ENCODE results near the gene TAF12.

The TAF12 gene

DNA sequence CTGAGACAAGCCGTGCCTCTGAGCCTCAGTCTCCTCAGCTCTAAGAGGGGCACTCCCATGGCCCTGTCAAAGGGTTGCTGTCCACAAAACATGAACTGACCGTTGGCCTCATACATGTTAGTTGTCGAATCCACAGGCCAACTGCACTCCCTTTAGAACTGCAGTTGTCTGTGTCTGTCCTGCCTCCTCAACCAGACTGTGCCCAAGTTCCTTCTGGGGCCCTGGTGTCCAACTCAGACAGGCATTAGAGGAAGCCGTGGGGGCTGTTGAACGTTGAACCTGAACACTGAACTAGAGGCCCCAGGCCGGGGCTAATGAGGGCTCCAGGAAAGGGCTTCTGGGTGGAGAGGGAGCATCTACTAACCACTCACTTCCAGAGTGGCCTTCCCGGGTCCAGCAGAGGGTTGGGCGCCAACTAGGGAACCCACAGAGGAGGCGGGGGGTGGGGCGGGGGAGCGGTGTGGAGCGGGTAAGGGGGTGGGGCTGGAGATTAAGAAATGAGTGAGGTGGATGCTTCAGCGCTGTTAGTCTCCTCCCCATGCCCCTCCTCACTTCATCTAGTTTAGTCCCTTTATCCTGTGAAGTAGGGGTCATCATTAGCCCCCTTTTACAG, 51.1 kb downstream of the TAF12 start, which contains the start of gene RAB42:
Gene RAB42 (plus strand): TSS at position 558 of the 613 bp plus-strand sequence. CDS start 247 bp downstream, outside the sequence.
- TF ChIP-seq, protein P1, sequence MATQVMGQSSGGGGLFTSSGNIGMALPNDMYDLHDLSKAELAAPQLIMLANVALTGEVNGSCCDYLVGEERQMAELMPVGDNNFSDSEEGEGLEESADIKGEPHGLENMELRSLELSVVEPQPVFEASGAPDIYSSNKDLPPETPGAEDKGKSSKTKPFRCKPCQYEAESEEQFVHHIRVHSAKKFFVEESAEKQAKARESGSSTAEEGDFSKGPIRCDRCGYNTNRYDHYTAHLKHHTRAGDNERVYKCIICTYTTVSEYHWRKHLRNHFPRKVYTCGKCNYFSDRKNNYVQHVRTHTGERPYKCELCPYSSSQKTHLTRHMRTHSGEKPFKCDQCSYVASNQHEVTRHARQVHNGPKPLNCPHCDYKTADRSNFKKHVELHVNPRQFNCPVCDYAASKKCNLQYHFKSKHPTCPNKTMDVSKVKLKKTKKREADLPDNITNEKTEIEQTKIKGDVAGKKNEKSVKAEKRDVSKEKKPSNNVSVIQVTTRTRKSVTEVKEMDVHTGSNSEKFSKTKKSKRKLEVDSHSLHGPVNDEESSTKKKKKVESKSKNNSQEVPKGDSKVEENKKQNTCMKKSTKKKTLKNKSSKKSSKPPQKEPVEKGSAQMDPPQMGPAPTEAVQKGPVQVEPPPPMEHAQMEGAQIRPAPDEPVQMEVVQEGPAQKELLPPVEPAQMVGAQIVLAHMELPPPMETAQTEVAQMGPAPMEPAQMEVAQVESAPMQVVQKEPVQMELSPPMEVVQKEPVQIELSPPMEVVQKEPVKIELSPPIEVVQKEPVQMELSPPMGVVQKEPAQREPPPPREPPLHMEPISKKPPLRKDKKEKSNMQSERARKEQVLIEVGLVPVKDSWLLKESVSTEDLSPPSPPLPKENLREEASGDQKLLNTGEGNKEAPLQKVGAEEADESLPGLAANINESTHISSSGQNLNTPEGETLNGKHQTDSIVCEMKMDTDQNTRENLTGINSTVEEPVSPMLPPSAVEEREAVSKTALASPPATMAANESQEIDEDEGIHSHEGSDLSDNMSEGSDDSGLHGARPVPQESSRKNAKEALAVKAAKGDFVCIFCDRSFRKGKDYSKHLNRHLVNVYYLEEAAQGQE (IDR thresholded peaks at IDR 0.05; ENCODE audit: insufficient read depth in 1 of 2, low read depth in 2 of 2, low read length in 2 of 2), result no peak
- TF ChIP-seq POLR2AphosphoS5 (IDR thresholded peaks at IDR 0.05; ENCODE audit: low read depth, low read length), result no peak
- TF ChIP-seq FOXP2 (optimal IDR thresholded peaks at IDR 0.05; ENCODE audit: borderline replicate concordance, extremely low read depth, extremely low read length, insufficient read depth), result no peak
- TF ChIP-seq SIN3A (IDR thresholded peaks at IDR 0.05; ENCODE audit: borderline replicate concordance, insufficient read depth, low read length), result no peak
- no peak for TF ChIP-seq TAF1 (IDR thresholded peaks at IDR 0.05; ENCODE audit: borderline replicate concordance, insufficient read depth, low read length)

DNA sequence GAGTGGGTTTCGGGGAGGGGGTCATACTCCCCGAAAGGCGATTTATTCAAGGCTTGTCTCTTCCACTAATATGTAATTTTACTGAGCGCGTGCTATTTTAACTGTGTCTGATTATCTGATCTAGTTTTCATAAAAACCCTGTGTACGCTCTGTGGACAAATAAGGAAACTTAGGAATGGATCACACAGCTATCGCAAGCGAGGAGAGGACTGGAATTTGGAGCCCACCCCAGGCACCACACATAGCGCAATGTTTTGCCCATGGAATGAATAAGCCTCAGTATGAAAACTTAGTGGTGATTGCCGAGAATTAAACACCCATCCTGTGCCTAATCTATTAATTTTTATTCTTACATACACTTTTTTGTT, 60.6 kb downstream of the TAF12 start:
- no peak for TF ChIP-seq TAF1 (IDR thresholded peaks at IDR 0.05; ENCODE audit: borderline replicate concordance, insufficient read depth, low read length)
- TF ChIP-seq, protein P1 (IDR thresholded peaks at IDR 0.05; ENCODE audit: insufficient read depth in 1 of 2, low read depth in 2 of 2, low read length in 2 of 2), result no peak
- TF ChIP-seq FOXP2 (optimal IDR thresholded peaks at IDR 0.05; ENCODE audit: borderline replicate concordance, extremely low read depth, extremely low read length, insufficient read depth), result no peak
- no peak for TF ChIP-seq POLR2AphosphoS5 (IDR thresholded peaks at IDR 0.05; ENCODE audit: low read depth, low read length)
- no peak for TF ChIP-seq SIN3A (IDR thresholded peaks at IDR 0.05; ENCODE audit: borderline replicate concordance, insufficient read depth, low read length)

DNA sequence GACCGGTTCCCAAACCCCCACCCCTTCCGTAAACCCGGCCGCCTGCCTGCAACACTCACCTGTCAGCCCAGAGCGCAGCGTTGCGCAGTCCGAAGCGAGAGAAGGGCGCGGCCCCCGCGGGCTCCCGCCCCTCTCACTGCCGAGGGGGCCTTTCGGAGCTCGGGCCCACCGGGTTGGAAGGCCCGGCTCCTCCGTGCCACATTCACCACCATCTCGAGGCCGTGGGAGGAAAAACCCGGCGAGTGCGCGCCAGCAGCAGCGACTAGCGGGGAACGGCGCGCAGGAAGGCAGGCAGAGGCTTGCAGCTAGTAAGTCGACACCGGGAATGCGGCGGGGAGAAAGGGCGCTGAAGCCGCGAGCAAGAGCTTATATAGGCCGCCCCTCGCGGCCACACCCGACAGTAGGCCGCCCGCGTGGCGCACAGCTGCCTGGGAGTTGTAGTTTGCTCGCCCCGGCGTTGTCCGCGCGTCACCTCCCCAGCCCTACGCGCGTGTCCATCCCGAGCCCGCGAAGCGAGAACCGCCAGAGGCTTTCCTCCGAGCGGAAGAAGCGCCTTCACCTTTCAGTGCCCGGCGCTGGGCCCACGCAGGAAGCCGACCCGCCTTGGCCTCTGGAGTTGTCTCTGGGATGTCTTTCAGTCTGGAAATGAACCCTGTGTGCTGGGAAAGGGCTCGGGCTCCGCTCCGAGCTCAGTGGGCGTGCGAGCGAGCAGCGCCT, 61.2 kb downstream of the TAF12 start:
- TF ChIP-seq FOXP2 (optimal IDR thresholded peaks at IDR 0.05; ENCODE audit: borderline replicate concordance, extremely low read depth, extremely low read length, insufficient read depth) (peak; percentile 75), TAF1 (IDR thresholded peaks at IDR 0.05; ENCODE audit: borderline replicate concordance, insufficient read depth, low read length) (peak; percentile 99), SIN3A (IDR thresholded peaks at IDR 0.05; ENCODE audit: borderline replicate concordance, insufficient read depth, low read length) (no peak), POLR2AphosphoS5 (IDR thresholded peaks at IDR 0.05; ENCODE audit: low read depth, low read length) (peak; percentile 100)
- TF ChIP-seq, protein P1 (IDR thresholded peaks at IDR 0.05; ENCODE audit: insufficient read depth in 1 of 2, low read depth in 2 of 2, low read length in 2 of 2), result peak; percentile 33 to 70; a peak in 1 of 4 replicates

DNA sequence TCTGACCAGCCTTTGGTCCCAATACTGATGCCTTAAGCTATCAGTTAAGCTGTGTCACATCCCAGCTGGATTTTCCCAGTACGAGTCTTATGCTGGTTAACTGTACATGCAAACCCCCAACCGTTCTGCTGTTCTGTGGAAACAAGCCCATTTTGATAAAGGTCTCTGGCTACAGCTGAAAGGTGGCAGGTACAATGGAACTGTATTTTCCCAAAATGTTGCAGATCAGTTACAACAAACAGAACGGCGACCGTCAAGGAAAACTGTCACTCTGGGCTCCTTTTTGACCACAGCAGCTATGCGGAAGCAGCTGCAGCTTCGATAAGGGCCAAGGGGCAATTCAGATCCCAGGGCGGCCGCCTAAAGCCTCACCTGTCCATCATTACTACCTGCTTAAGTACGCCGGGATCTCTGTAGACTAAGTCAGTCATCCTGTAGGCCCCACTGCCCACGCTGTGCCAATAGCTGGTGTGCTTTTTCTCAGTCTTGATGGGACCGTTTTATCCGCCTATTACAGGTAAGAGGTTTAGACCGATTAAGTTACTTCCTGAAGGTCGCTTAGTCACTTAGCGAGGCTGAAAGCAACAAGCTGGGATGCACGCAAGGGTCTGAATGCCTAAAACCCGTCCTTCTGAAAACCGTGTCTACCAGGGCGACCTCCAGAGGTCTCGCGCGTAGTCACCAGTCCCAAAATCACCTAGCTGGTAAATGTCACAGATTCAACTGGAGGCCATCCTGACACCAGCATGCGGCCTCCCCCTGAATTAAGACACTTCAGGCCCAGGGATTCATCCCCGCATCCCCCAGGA, 61.9 kb downstream of the TAF12 start:
- TF ChIP-seq SIN3A (IDR thresholded peaks at IDR 0.05; ENCODE audit: borderline replicate concordance, insufficient read depth, low read length) (0 out of 2 replicates have a peak, but pooled peaks have one; percentile 27), TAF1 (IDR thresholded peaks at IDR 0.05; ENCODE audit: borderline replicate concordance, insufficient read depth, low read length) (peak; percentile 55; the same call in 1 of the 2 replicates), POLR2AphosphoS5 (IDR thresholded peaks at IDR 0.05; ENCODE audit: low read depth, low read length) (no peak; the same call in 1 of the 2 replicates)
- TF ChIP-seq, protein P1 (IDR thresholded peaks at IDR 0.05; ENCODE audit: insufficient read depth in 1 of 2, low read depth in 2 of 2, low read length in 2 of 2), result no peak

Data from PFSK-1 (cell line).